ENCODE data around the gene CDR2L.

CDR2L gene

GRCh38 chr17:75049057-75049456 is 61.6 kb downstream of the CDR2L start:
- no peaks in the 10 kb centered on the region for H3K9me3 ChIP-seq (replicated peaks; ENCODE audit: insufficient read depth, low read length)
- H3K9ac ChIP-seq (ENCODE audit: low read length), result no peak overlapping the region
- H2AFZ ChIP-seq (ENCODE audit: low read length), result no peak overlapping the region
- TF ChIP-seq CTCF (IDR thresholded peaks at IDR 0.05; ENCODE audit: low read length), result no peak
- TF ChIP-seq EZH2 (optimal IDR thresholded peaks at IDR 0.05; ENCODE audit: low read depth, low read length), result no peak
- TF ChIP-seq EZH2phosphoT487 (IDR thresholded peaks at IDR 0.05; ENCODE audit: low read length), result no peak
- peaks cover 26% of the 10 kb centered on the region for H3K79me2 ChIP-seq (ENCODE audit: low read length)
- H3K4me1 ChIP-seq (ENCODE audit: low read length), result peaks cover 6% of the 10 kb centered on the region
- no peaks in the 10 kb centered on the region for H3K9me2 ChIP-seq (replicated peaks; ENCODE audit: insufficient read depth, low read length)
- no peak overlapping the region for H3K4me2 ChIP-seq (ENCODE audit: low read depth, low read length)
- H3K4me3 ChIP-seq (ENCODE audit: low read length), result no peak overlapping the region
- no peak for DNase-seq
- H4K20me1 ChIP-seq (ENCODE audit: insufficient read depth, low read length), result no peaks in the 10 kb centered on the region
- H3K27me3 ChIP-seq (replicated peaks; ENCODE audit: insufficient read depth, low read length), result no peaks in the 10 kb centered on the region
- no peaks in the 10 kb centered on the region for H3K36me3 ChIP-seq (replicated peaks; ENCODE audit: insufficient read depth, low read length)
- no peaks in the 10 kb centered on the region; the same call in 1 of the 2 replicates for H3F3A ChIP-seq (ENCODE audit: insufficient read depth, low read length)
- no peak overlapping the region for H3K27ac ChIP-seq (ENCODE audit: low read length)

- Histone ChIP-seq H3K79me2 (ENCODE audit: low read length) (peaks cover 24% of the 10 kb centered on the region), H3K27ac (ENCODE audit: low read length) (no peak overlapping the region), H3K9me3 (replicated peaks; ENCODE audit: insufficient read depth, low read length) (no peaks in the 10 kb centered on the region), H3K27me3 (replicated peaks; ENCODE audit: insufficient read depth, low read length) (no peaks in the 10 kb centered on the region), H2AFZ (ENCODE audit: low read length) (no peak overlapping the region), H3K36me3 (replicated peaks; ENCODE audit: insufficient read depth, low read length) (no peaks in the 10 kb centered on the region), H3K9ac (ENCODE audit: low read length) (no peak overlapping the region), H4K20me1 (ENCODE audit: insufficient read depth, low read length) (no peaks in the 10 kb centered on the region), H3K4me2 (ENCODE audit: low read depth, low read length) (no peak overlapping the region), H3K9me2 (replicated peaks; ENCODE audit: insufficient read depth, low read length) (no peaks in the 10 kb centered on the region), H3K4me1 (ENCODE audit: low read length) (peaks cover 6% of the 10 kb centered on the region), H3F3A (ENCODE audit: insufficient read depth, low read length) (no peaks in the 10 kb centered on the region; the same call in 1 of the 2 replicates), H3K4me3 (ENCODE audit: low read length) (no peak overlapping the region)
- no peak for DNase-seq
- TF ChIP-seq EZH2 (optimal IDR thresholded peaks at IDR 0.05; ENCODE audit: low read depth, low read length) (no peak), EZH2phosphoT487 (IDR thresholded peaks at IDR 0.05; ENCODE audit: low read length) (no peak), CTCF (IDR thresholded peaks at IDR 0.05; ENCODE audit: low read length) (no peak)
Observed at GRCh38 chr17:75049706-75050105, 62.3 kb downstream of the CDR2L start.

GRCh38 chr17:75051941-75052340 is 64.5 kb downstream of the CDR2L start:
- Histone ChIP-seq H3K4me1 (ENCODE audit: low read length) (peaks cover 6% of the 10 kb centered on the region), H3K9ac (ENCODE audit: low read length) (no peak overlapping the region), H3F3A (ENCODE audit: insufficient read depth, low read length) (no peaks in the 10 kb centered on the region; the same call in 1 of the 2 replicates), H3K4me2 (ENCODE audit: low read depth, low read length) (no peak overlapping the region), H3K27ac (ENCODE audit: low read length) (no peak overlapping the region), H3K9me2 (replicated peaks; ENCODE audit: insufficient read depth, low read length) (no peaks in the 10 kb centered on the region), H3K9me3 (replicated peaks; ENCODE audit: insufficient read depth, low read length) (no peaks in the 10 kb centered on the region), H2AFZ (ENCODE audit: low read length) (no peak overlapping the region), H4K20me1 (ENCODE audit: insufficient read depth, low read length) (no peaks in the 10 kb centered on the region), H3K27me3 (replicated peaks; ENCODE audit: insufficient read depth, low read length) (no peaks in the 10 kb centered on the region), H3K4me3 (ENCODE audit: low read length) (no peak overlapping the region), H3K79me2 (ENCODE audit: low read length) (peaks cover 10% of the 10 kb centered on the region), H3K36me3 (replicated peaks; ENCODE audit: insufficient read depth, low read length) (no peaks in the 10 kb centered on the region)
- DNase-seq, result no peak
- TF ChIP-seq EZH2 (optimal IDR thresholded peaks at IDR 0.05; ENCODE audit: low read depth, low read length) (no peak), EZH2phosphoT487 (IDR thresholded peaks at IDR 0.05; ENCODE audit: low read length) (no peak), CTCF (IDR thresholded peaks at IDR 0.05; ENCODE audit: low read length) (no peak)
